Mammary epithelial cell (primary cell): Measurements from ENCODE around the gene DCANP1.

ENCODE experiments used
- CTCF ChIP-seq, 2 donors: IDR thresholded peaks in 1 of 2; conservative IDR thresholded peaks in 1 of 2; 2 replicates each; pipeline ENCODE4 v1.5.1; 2011 to 2012; ENCODE audit warnings: inconsistent platforms in 2 of 2, low read length in 2 of 2, mild to moderate bottlenecking in 2 of 2, control low read depth in 1 of 2, low read depth in 1 of 2; ENCODE audit not compliant: insufficient read depth in 1 of 2; ENCODE audit errors: extremely low read depth in 1 of 2
- EZH2 ChIP-seq: IDR thresholded peaks from 2 replicates; pipeline ENCODE4 v1.6.1; 2012; ENCODE audit warnings: low read length, inconsistent platforms, borderline replicate concordance

- no peak for TF ChIP-seq CTCF (conservative IDR thresholded peaks at IDR 0.05 in 1 of 2, IDR thresholded peaks at IDR 0.05 in 1 of 2; ENCODE audit: extremely low read depth in 1 of 2, insufficient read depth in 1 of 2, low read depth in 1 of 2, low read length in 2 of 2)
- no peak for TF ChIP-seq EZH2
Measured at GRCh38 chr5:135481387-135481786, 34.2 kb upstream of the DCANP1 start.
